Right cardiac atrium (tissue), 5 donors: ENCODE data around the gene HOXC12. TPM values are rescaled to one million over a fixed set of nuclear protein-coding genes. Genes with fewer than 3 reads are reported as not detected.

Experiments used
- ATAC-seq, 2 donors: fragments of 200-7000 bp; cut with Tn5 transposase; one replicate each; pipeline versions ENCODE4 v1.8.0 to v1.9.1; 2020; ENCODE audit warnings: moderate library complexity in 2 of 2, mild to moderate bottlenecking in 1 of 2
- DNase-seq, 3 donors: peaks; one replicate each; pipeline ENCODE4 v3.0.0-alpha.2; 2020
- H3K27ac ChIP-seq: one replicate; pipeline ENCODE4 v1.5.1; 2013; ENCODE audit warnings: mild to moderate bottlenecking, low read length, control low read depth, moderate library complexity
- H3K27me3 ChIP-seq: one replicate; pipeline ENCODE4 v1.6.1; 2013; ENCODE audit not compliant: control insufficient read depth, insufficient read depth
- H3K4me1 ChIP-seq: one replicate; pipeline ENCODE4 v1.6.1; 2013; ENCODE audit warnings: low read length; ENCODE audit not compliant: control insufficient read depth, insufficient read depth
- H3K4me3 ChIP-seq: one replicate; pipeline ENCODE4 v1.5.1; 2013; ENCODE audit warnings: low read length, control low read depth
- H3K9me3 ChIP-seq: one replicate; pipeline ENCODE4 v1.6.1; 2013; ENCODE audit warnings: low read length; ENCODE audit not compliant: control insufficient read depth
- WGBS: extraction: QIAGEN DNeasy Blood & Tissue Kit; methylation state at CpG from one replicate; pipeline ENCODE4 v1.1.7; 2013; 5-methylcytosine and 5-hydroxymethylcytosine counted together
- intact Hi-C, 4 donors: fragments of 100-400 bp; cut with DNase I; formaldehyde crosslinking; loops; one replicate each; pipeline versions ENCODE4 v1.11.0 to v1.14.0; 2022 to 2023
- polyA plus RNA-seq: library from polyadenylated mRNA; stranded (reverse); fragments of 200-250 nt; gene quantifications from one replicate; pipeline ENCODE4 v1.2.3, GENCODE V29; 2013
- total RNA-seq, 4 donors: library from RNA; stranded (reverse); fragmentation: NEBNext Ultra II Directional; extraction: Animal tissue kit (Norgen Biotek cat#: 25700); gene quantifications; one replicate each; pipeline ENCODE4 v1.2.1, GENCODE V29; 2021
- donor health status: healthy with polysubstance abuse.
- donor health status: DM: no; HTN: yes; CAD: no.
- donor health status: DM: no; HTN: no; CAD: no.
- donor health status: DM: no; HTN: yes; CAD: no; lungs with severe emphysema.
- donor health status: DM: yes; HTN: yes; CAD: no.

The HOXC12 gene
- total and polyA plus RNA-seq, 5 donors, result not detected

DNA sequence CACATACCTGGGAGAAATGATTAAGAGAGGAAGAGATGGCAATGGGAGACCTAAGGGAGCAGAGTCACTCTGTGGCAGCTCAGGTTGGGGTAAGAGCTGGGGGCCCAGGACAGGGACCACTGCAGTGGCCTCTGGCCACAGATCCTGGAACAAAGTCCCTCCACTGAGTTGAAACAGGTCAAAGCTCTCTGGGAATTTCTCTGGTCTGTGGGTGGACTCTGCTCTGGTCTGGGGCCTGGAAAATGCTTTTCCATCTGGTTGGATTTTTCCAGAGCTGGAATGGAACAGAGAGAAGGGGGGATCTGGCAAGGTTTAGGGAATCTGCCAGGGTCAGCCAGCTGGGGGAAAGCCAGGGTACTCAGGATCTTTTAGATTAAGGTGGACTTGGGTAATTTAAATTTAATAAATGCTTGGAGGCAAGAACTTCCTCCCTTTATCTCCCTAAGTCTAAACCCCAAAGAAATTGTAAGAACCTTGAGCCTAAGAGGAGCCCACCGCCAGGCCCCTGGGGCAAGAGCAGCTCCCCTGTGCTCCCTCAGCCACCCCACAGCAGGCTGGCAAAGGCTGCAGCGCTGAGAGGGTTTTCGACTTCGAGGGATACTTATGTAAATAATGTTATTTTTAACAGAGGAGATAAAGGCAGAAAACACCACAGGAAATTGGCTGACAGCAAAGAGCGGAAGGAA is 34.0 kb downstream of the HOXC12 start:
- no peaks in the 10 kb centered on the region for H3K4me1 ChIP-seq
- intact Hi-C loops, result no loop called here
- DNase-seq (no peak), ATAC-seq (no peak)
- H3K4me3 ChIP-seq, result no peak overlapping the region
- no peak overlapping the region for H3K27ac ChIP-seq
- peaks cover 5% of the 10 kb centered on the region for H3K27me3 ChIP-seq
- no peaks in the 10 kb centered on the region for H3K9me3 ChIP-seq
- 7% methylated on average over 5 of the region's 5 CpGs for WGBS

DNA sequence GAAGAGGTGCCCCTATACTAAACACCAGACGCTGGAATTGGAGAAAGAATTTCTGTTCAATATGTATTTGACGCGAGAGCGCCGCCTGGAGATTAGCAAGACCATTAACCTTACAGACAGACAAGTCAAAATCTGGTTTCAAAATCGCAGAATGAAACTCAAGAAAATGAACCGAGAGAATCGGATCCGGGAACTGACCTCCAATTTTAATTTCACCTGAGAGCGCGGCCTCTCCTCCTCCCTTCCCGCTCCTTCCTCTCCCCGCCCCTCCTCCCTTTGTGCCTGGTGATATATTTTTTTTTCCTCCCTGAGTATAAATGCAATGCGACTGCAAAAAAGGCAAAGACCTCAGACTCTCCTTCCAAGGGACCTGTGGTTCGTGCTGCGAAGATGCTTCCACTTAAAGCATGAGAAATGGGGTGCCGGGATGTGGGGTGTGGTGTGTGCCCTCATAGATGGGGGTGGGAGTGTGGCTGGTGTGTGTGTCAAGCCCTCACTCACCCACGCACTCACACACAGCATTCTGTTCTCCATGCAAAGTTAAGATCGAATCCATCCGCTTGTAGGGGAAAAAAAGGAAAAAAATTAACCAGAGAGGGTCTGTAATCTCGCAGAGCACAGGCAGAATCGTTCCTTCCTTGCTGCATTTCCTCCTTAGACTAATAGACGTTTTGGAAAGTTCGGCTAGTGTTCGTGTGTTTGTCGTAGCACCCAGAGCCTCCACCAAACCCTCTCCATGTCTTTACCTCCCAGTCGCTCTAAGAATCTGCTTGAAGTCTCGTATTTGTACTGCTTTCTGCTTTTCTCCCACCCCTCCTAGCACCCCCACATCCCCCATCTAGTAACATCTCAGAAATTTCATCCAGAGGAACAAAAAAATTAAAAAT is 34.8 kb downstream of the HOXC12 start:
- Histone ChIP-seq H3K4me3 (no peak overlapping the region), H3K27ac (no peak overlapping the region), H3K27me3 (peaks cover 5% of the 10 kb centered on the region), H3K4me1 (no peaks in the 10 kb centered on the region), H3K9me3 (no peaks in the 10 kb centered on the region)
- WGBS, result 5% methylated on average over 28 of the region's 28 CpGs
- no peak for DNase-seq
- intact Hi-C loops, result no loop called here
- no peak for ATAC-seq

DNA sequence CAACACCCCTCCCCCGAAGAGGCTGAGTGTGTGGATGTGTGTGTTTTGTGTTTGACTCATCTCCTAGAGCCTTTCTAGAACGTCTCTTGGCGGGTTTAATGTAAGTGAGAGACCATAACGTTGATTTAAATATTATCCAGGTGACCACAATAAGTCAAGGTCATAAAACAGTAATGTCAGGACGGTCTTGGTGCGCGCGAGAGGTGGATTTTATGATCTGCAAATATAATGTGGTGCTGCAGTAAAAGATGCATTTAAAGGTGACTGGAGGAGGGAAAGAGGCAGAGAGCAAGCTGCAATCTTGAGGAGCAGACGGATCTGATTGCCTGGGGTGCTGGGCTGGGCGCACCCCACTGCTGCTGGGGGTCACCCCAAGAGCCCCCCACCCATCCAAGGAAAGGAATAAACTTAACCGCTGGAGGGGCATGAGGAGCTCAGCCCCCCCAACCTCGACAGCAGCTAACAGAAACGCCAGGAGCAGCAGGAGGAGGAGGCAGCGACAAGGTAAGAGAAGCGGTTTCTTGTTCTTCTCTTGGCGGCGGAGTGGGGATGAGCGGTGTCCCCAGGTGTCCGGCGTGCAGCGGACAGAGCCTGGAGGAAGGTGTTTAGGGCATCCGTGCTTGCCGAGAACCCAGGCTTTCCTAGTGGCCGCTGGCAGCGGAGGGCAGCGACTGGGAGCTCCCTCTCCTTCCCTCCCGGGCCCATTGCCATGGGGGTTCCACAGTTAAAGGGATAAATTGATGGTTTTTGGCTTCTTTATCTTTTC is 35.8 kb downstream of the HOXC12 start:
- ATAC-seq, result no peak
- intact Hi-C loops, result no loop called here
- peaks cover 5% of the 10 kb centered on the region for H3K27me3 ChIP-seq
- peaks cover 2% of the 10 kb centered on the region for H3K4me1 ChIP-seq
- no peak overlapping the region for H3K27ac ChIP-seq
- no peaks in the 10 kb centered on the region for H3K9me3 ChIP-seq
- DNase-seq, result no peak
- WGBS, result 6% methylated on average over 27 of the region's 27 CpGs
- no peak overlapping the region for H3K4me3 ChIP-seq

DNA sequence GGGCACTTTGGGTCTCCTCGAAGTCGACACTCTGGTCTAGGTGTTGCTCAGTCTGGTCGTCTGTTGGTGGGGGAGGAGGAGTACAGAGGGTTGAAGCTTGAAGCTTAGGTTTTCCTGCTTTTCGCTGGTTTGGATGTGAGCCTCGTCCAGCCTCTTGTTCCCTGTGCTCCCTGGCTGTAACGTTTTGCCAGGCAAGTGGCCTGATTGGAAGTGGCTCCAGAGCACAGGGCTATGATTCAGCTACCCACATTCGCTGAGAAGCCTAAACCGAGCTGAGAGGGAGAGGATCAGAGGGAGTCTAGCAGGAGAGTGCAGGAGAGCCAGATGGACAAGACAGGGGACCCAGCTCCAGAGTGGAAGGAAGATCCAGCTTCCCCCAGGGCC is 36.4 kb downstream of the HOXC12 start:
- H3K4me1 ChIP-seq, result peaks cover 3% of the 10 kb centered on the region
- H3K27me3 ChIP-seq, result peaks cover 5% of the 10 kb centered on the region
- 3% methylated on average over 8 of the region's 8 CpGs for WGBS
- no peak for DNase-seq
- ATAC-seq, result no peak
- H3K27ac ChIP-seq, result no peak overlapping the region
- no peaks in the 10 kb centered on the region for H3K9me3 ChIP-seq
- no peak overlapping the region for H3K4me3 ChIP-seq
- intact Hi-C loops, result no loop called here

DNA sequence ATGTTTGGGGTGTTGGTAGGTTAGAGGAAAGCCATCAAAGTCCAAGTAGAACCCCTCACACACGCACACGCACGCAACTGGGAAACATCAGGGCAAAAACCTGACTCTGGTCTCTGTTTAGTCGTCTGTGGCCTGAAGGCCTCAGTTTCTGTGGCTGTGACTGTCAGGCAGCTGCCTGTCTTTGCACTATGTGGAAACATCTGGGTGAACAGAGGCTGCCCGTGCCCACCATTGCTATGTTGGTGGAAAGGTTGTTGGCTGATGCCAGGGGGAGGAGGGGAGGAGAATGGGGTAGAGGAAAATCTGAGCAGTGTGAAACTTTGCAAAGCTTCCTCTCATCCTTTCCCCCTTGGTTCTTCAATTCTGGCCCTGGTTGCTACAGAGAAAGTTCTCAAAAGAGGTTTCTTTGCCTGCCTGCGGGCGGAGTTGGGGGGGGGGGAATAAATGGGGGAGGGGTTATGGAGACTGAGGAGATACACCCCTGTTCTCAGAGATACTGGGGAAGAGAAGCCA is 37.7 kb downstream of the HOXC12 start:
- no peak overlapping the region for H3K27ac ChIP-seq
- no peak overlapping the region for H3K4me3 ChIP-seq
- H3K4me1 ChIP-seq, result peaks cover 3% of the 10 kb centered on the region
- 26% methylated on average over 7 of the region's 7 CpGs for WGBS
- no peaks in the 10 kb centered on the region for H3K9me3 ChIP-seq
- intact Hi-C loops, result no loop called here
- DNase-seq, result no peak
- peaks cover 5% of the 10 kb centered on the region for H3K27me3 ChIP-seq
- ATAC-seq, result no peak

DNA sequence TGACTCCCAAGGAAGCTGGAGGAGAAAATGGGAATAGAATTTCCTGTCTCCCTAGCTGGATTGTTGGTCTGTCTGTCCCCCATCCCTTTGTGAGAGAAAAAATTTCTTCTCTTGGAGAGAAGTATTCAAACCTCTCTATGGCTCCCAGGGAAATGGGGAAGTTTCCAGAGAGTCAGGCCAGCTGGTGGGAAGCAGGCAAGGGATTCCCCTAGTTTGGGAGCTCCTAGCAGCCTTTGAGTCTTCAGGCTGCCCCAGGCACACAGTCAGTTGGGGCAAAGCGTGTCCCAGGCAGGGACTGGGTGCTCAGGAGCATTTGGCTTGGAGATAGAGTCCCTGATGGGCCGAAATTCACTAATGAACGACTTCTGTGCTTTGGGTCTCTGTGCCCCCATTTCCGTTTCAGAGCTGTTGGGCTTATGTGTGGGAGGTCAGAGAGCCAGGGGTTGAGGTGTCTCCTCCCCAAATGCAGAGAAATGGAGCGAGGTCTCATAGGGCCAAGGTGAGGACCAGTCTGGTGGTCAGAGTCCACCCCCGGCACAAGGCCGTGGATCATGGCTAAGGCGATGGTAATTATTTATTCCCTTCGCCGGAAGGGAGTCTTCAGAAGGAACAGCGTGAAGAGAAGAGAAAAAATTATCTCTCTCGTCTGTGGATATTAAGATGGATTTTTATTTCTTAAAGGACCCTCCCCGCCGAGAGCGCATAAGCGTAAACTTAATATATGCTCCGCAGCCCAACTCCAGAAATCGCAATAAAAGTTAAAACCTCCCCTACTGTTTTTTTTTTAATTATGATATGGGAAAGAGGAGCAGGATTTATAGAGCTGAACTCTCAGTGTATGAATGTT is 38.7 kb downstream of the HOXC12 start:
- intact Hi-C loops, result no loop called here
- WGBS, result 25% methylated on average over 18 of the region's 18 CpGs
- H3K4me3 ChIP-seq, result no peak overlapping the region
- DNase-seq (no peak), ATAC-seq (no peak)
- H3K4me1 ChIP-seq, result peaks cover 3% of the 10 kb centered on the region
- no peak overlapping the region for H3K27ac ChIP-seq
- H3K27me3 ChIP-seq, result peaks cover 5% of the 10 kb centered on the region
- no peaks in the 10 kb centered on the region for H3K9me3 ChIP-seq

DNA sequence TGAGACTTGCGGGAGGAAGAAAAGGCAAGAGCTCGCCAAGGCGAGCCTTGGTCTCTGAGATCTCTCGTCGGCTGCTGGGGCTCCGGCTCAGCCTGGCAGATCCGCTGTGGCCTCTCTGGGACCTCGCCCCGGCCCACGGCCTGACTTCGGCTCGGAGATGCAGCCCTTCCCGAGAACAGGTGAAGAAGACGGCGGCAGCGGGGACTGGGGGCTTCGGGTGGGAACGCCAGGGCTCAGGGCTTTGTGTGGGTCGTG is 39.2 kb downstream of the HOXC12 start:
- Histone ChIP-seq H3K4me3 (no peak overlapping the region), H3K4me1 (peaks cover 3% of the 10 kb centered on the region), H3K27me3 (peaks cover 5% of the 10 kb centered on the region), H3K9me3 (no peaks in the 10 kb centered on the region), H3K27ac (no peak overlapping the region)
- no peak for ATAC-seq
- 5% methylated on average over 19 of the region's 19 CpGs for WGBS
- no peak for DNase-seq
- intact Hi-C loops, result no loop called here

DNA sequence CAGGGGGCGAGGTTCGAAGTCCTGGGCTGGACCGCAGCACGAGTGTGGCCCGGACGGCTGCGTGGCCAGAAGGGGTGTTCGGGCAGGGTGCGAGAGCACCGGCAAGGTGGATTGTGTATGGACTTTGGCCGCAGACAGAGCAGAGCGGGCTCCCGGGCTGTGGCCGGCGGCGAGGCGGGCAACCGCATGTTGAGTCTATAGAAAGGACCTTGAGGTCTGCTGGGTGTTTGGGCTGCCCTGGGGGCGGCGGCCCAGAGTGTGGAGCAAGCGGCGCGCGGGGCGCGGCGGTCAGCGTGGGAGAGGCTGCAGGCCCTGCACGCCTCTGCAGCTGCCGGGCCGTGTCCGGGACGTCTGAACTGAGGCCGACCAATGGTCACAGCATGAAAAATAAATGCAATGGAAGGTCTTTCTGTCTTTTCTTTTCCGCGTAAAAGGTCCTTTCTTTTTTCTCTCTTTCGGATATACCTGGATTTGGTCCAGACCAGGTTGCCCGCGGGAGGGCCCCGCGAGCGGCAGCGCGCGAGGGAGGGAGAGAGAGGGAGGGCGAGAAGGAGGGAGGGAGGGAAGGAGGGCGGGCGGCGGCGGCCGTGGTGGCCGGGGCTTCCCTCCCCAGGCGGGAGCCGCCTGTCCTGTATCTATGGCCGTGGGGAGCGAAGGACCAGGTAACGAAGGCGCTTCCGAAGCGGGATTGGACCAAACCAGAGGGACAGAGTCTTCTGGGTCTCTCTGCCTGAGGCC is 39.7 kb downstream of the HOXC12 start:
- WGBS, result 5% methylated on average over 60 of the region's 60 CpGs
- Histone ChIP-seq H3K4me1 (peaks cover 3% of the 10 kb centered on the region), H3K4me3 (peak overlapping the region; percentile 2), H3K27ac (no peak overlapping the region), H3K9me3 (no peaks in the 10 kb centered on the region), H3K27me3 (peaks cover 5% of the 10 kb centered on the region)
- DNase-seq (no peak), ATAC-seq (peak in 1 of 2 donors; percentile 34)
- intact Hi-C loops, result no loop called here

DNA sequence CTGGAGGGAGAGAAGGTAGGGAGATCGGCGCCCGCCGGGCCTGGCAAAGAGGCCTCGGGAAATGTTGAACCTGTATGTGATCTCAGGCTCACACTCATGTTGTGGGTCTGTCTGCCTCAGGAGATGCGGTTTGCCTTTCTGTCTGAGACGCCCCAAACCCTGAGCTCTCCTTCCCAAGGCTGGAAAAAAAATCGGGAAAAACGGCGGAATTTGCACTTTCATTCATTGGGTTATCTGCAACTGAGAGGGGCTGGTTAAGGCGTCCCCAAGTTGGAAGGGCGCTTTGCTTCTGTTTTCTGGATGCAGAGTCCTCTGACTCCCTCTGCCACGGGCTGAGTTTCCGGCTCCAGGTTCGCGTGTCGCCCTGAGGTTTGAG is 40.3 kb downstream of the HOXC12 start:
- ATAC-seq (peak in 1 of 2 donors; percentile 7), DNase-seq (no peak)
- Histone ChIP-seq H3K9me3 (no peaks in the 10 kb centered on the region), H3K27ac (no peak overlapping the region), H3K27me3 (peaks cover 5% of the 10 kb centered on the region), H3K4me1 (peaks cover 3% of the 10 kb centered on the region), H3K4me3 (peak overlapping the region; percentile 71)
- intact Hi-C loops, result no loop called here
- WGBS, result 3% methylated on average over 17 of the region's 17 CpGs
